Right kidney (tissue), 1 donor: ENCODE measurements around the gene SLC31A2.

Experiments
- DNase-seq: peaks from one replicate; pipeline ENCODE4 v3.0.0-alpha.2; 2016

The SLC31A2 gene

GRCh38 chr9:113184539-113184938 is 33.7 kb downstream of the SLC31A2 start:
- no peak for DNase-seq

GRCh38 chr9:113185271-113185670 is 34.5 kb downstream of the SLC31A2 start:
- no peak for DNase-seq

- no peak for DNase-seq
These were observed 35.4 kb downstream of the SLC31A2 start for GRCh38 chr9:113186137-113186755.

DNA sequence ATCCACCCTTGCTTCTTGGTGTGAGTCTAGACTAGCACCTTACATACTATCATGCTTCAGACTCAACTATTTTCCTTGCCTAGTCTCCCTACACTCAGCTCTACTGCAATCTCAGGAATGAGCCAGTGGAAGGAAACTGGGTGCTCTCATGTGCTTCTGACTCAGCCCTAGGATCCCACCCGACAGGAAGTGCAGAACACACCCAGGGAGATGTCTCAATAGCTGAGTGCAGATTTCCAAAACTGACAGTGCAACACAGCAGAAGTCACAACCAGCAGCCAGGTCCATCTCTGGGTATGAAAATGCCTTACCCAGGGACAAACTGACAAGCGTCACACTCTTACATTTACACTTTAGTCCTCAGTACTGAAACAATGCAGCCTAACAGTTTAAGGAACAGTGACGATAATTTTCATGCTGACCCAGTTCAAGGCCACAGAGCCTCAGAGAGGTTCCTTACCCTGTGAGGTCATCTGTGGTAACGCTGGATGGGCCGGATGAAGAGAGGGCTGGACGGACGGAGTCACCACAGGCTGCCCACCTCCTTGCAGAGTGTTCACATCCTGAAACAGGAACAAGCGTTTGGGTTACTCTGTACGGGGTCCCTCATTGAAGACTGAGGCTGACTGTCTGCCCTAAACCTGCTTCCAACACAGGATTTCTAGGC is 37.3 kb downstream of the SLC31A2 start:
- DNase-seq: no peak

DNA sequence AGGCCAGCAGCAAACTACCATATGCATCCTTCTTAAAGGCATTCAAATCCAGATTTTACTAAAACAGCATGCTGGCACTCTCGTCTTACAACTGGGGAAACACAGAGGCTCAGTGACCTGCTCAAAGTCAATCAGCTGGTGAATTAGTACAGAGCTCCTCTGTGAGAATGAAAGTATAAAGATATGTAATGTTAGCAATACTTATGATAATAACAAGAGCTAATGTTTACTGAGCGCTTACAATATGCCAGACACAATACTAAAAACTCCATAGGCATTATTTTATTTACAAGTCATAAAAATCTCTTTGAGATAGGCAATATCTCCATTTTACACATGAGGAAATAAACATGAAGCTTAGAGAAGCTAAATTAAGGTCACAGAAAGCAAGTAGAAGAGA is 41.6 kb downstream of the SLC31A2 start:
- no peak for DNase-seq

- no peak for DNase-seq
These were observed 49.0 kb downstream of the SLC31A2 start for GRCh38 chr9:113199683-113200329.

- DNase-seq: no peak
These were observed 54.6 kb downstream of the SLC31A2 start for GRCh38 chr9:113205432-113205831.

DNA sequence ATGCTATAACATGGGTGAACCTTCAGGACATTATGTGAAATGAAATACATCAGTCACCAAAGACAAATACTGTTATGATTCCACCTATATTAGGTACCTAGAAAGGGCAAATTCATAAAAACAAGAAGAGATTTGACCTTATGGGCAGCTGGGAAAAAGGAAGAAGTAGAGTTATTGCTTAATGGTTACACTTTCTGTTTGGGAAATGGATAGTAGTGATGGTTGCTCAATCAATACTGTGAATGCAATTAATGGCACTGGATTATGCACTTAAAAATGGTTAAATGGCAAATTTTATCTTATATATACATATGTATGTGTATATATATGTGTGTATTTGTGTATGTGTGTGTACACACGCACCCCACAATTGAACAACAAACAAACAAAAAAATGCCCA is 55.1 kb downstream of the SLC31A2 start:
- DNase-seq: no peak

DNA sequence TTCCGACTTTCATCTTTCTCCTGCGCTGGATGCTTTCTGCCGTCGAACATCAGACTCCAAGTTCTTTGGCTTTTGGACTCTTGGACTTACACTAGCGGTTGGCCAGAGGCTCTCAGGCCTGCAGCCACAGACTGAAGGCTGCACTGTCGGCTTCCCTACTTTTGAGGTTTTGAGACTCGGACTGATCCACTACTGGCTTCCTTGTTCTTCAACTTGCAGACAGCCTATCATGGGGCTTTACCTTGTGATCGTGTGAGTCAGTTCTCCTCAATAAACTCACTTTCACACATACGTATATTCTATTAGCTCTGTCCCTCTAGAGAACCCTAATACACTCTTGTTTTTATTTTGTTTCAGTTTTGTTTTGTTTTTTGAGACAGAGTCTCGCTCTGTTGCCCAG is 60.0 kb downstream of the SLC31A2 start:
- no peak for DNase-seq
